GM12874 (cell line): Measurements from ENCODE around the gene APOC3.

Experiments
- CTCF ChIP-seq: IDR thresholded peaks from 2 replicates; pipeline ENCODE4 v1.5.1; 2011; ENCODE audit warnings: low read depth, mild to moderate bottlenecking, control low read depth, low read length, moderate library complexity; ENCODE audit not compliant: insufficient read depth

APOC3 gene

GRCh38 chr11:116794851-116795250 is 34.9 kb upstream of the APOC3 start:
- TF ChIP-seq CTCF, result no peak

- TF ChIP-seq CTCF, result no peak
Observed at GRCh38 chr11:116796548-116796947, 33.2 kb upstream of the APOC3 start.

- no peak for TF ChIP-seq CTCF
Observed at GRCh38 chr11:116797816-116798215, 31.9 kb upstream of the APOC3 start.

GRCh38 chr11:116798368-116798767 is 31.3 kb upstream of the APOC3 start:
- no peak for TF ChIP-seq CTCF

GRCh38 chr11:116800610-116801009 is 29.1 kb upstream of the APOC3 start:
- no peak for TF ChIP-seq CTCF

GRCh38 chr11:116804001-116804400 is 25.7 kb upstream of the APOC3 start:
- TF ChIP-seq CTCF, result no peak

GRCh38 chr11:116807601-116808261 is 22.0 kb upstream of the APOC3 start:
- no peak for TF ChIP-seq CTCF
